Measurements from ENCODE around the gene DDAH1.

DNA sequence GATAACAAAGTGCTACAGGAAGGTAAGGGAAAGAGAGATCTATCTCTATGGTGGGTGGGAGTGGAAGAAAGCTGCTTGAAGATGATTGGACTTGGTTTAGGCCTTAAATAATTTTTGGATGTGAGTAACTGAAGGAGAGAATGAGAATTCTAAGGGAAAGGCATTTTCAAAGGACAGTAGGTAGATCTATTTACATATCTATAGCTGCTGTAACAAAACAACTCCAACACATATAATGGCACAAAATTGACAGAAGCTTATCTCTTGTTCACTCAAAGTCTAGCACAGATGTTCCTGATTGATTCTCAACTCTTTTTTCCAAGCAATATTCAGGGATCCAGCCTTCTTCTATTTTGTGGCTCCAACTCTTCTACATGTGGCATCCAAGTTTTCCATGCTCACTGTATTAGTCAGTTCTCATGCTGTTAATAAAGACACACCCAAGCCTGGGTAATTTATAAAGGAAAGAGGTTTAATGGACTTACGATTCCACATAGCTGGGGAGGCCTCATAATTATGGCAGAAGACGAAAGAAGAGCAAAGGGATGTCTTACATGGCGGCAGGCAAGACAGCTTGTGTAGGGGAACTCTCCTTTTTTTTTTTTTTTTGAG lies 3.1 kb upstream of the DDAH1 start:
- no peak for TF ChIP-seq GATA2 (IDR thresholded peaks at IDR 0.05; ENCODE audit: low read depth, low read length)
- TF ChIP-seq GATA3 (IDR thresholded peaks at IDR 0.05; ENCODE audit: low read depth, low read length), result no peak
